ENCODE results near the gene LSMEM2.
A peak's percentile ranks its signal among the peaks of the same experiment; 100 is the strongest.
"Not testable (repeated sequence)": the region's sequence is repeated elsewhere in the genome, so short reads cannot be mapped to it uniquely, and the experiment has no call there.

LSMEM2 gene

GRCh38 chr3:50246517-50246954 is 32.4 kb upstream of the LSMEM2 start:
- no peak for DNase-seq

- DNase-seq, result no peak
Measured at GRCh38 chr3:50248387-50248786, 30.5 kb upstream of the LSMEM2 start.

DNA sequence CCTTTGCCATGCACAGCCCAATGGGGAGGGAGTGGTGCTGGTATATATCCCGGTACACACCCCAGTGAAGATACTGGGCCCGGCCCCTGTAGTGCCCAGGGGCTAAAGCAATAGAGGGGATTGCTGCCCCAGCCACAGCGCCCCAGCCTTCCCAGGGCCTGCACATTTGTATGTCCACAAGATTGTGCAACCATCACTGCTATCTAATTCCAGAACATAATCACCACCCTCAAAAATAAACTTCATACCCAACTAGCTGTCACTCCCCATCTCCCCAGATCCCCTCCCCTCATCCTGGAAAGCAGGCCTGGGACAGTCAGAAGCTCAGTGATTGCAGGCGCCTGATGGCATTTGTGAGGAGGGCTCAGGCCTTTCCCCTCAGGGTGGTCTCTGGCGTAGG is 29.4 kb upstream of the LSMEM2 start:
- no peak for DNase-seq

- DNase-seq, result no peak
Measured at GRCh38 chr3:50250514-50250913, 28.4 kb upstream of the LSMEM2 start.

DNA sequence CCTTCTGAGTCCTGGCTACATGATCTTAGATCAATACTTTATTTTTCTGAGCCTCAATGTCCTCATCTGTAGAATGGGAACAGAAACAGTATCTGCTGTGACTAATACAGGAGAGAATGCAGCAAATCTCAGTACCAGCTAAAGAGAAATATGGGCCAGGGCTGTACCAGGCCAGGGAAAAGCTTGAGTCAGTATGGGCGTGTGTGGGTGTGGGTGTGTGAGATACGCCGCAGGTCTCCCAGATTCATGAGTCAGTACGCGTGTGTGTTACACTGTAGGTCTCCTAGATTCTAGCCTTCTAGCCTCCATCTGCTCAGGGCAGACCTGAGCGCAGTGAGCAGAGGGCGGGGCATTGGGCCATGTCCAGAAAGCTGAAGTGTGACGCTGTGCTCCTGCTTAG is 27.7 kb upstream of the LSMEM2 start:
- DNase-seq, result no peak

DNA sequence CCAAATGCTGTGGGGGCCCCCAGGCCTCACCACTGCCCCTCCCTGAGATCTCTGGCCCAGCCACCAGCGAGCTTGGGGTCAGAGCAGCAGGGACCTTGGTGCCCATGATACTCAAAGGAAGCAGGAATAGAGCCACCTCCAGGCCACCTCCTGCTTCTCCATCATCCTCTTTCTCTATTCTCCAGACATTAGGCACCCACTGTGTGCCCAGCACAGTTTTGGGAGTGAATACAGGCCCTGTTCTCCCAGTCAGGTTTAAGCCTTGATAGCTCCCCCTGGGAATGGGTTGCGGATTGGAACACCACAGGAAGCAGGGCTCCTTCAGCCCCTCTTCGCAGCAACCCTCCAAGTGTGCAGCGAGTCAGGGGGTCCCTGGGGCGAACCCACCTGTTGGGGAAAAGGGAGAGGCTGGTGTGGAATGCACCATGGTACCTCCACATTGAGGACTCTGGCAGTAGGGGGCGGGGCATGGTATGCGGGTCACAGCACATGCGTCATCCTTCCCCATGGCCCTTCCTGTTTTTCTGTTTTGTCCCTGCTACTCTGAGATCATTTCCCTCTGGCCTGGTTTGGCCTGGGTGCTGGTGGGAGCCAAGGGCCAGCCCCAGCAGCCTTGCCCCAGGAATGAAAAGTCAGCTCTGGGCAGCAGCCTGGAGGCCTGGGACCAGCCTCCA is 24.2 kb upstream of the LSMEM2 start:
- DNase-seq, result peak; percentile 26

DNA sequence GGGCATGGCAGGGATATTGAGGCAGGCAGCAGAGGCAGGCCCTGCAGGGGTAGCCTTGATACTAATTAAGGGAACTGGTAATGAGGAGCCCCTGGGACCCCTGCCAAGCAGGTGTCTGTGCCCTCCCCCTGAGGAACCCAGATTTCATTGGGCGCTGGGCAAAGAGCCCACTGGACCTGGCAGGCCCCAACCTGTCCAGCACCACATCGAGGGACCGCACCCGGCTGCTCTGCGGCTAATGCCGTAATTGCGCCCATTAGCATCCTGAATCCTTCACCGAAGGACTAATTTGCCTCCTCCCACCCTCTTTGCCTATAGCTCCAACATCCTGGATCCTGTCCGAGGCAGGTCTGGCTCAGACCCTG is 23.7 kb upstream of the LSMEM2 start:
- DNase-seq, result peak; percentile 83

DNA sequence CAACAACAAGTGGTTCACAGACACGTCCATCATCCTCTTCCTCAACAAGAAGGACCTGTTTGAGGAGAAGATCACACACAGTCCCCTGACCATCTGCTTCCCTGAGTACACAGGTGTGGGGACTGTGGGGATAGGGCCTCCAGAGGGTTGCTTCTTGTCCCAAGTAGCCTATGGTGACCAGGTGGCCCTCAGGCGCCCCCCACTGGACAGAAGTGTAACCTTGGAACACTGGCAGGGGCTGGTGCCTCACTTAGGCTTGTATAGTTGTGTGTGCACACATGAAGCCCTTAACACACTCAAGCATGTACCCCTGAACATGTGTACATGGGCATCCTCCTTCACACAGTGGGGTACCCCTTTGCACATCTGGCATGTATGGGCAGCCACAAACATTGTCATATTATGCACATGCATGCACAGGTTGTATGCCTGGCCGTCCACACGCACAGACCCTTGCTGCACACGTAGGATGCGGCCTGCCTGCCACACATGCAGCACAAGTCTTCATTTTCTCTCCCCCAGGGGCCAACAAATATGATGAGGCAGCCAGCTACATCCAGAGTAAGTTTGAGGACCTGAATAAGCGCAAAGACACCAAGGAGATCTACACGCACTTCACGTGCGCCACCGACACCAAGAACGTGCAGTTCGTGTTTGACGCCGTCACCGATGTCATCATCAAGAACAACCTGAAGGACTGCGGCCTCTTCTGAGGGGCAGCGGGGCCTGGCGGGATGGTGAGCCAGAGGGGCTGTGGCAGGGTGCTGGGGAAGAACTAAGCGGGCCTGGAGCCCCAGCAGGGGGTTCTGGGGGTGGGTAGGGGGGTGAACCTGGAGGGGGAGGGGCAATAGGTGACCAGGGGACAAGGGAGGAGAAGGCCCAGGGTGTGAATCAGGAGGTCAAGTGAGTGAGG is 21.7 kb upstream of the LSMEM2 start:
- DNase-seq, result peak; percentile 39

DNA sequence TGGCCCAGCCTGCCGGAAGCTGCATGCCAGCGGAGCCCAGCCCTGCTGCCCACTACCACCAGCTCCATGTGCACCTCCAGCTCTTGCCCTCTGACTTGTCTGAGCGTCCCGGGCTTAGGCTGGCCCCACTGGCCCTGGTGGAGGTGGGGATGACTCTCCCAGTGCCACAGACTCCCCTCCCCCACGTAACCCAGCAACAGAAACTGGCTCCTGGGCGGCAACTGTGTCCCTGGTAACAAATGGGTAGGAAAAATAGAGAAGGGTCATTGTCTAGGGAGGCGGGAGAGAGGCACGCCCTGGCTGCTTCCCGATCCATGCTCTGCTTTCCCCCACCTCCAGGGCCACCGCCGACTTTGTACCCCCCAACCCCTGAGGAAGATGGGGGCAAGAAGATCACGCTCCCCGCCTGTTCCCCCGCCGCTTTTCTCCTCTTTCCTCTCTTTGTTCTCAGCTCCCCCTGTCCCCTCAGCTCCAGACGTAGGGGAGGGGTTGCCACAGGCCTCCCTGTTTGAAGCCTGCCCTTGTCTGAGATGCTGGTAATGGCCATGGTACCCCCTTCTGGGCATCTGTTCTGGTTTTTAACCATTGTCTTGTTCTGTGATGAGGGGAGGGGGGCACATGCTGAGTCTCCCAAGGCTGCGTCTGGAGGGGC is 20.7 kb upstream of the LSMEM2 start:
- peak; percentile 36 for DNase-seq

- DNase-seq, result no peak
Measured at GRCh38 chr3:50258979-50259378, 19.9 kb upstream of the LSMEM2 start.

GRCh38 chr3:50259432-50260026 is 19.4 kb upstream of the LSMEM2 start:
- DNase-seq, result no peak

- DNase-seq, result peak; percentile 69
Measured at GRCh38 chr3:50260027-50260941, 18.6 kb upstream of the LSMEM2 start.

GRCh38 chr3:50260942-50261441 is 17.9 kb upstream of the LSMEM2 start:
- no peak for DNase-seq

DNA sequence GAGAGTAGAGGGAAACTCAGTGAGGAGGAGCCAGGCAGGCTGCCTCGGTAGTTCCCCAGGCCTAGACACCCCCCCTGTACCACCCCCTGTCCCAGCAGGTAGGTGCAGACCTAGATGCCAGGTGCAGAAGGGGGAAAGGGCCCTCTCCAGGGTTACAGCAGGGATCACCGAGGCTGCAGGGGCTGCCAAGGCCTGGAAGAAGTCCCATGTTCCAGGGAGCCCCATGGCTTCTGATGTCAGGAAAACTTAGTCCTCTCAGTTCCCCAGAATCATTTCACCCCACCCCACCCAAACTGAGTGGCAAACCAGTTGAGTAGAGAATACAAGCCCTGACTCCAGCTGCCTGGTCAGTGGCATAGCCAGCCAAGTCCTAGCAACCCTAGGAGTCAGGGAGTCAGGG is 17.4 kb upstream of the LSMEM2 start:
- DNase-seq, result no peak

- not testable (repeated sequence) for DNase-seq
Measured at GRCh38 chr3:50262200-50262599, 16.7 kb upstream of the LSMEM2 start.

- DNase-seq, result no peak
Measured at GRCh38 chr3:50262778-50263177, 16.1 kb upstream of the LSMEM2 start.

- DNase-seq, result no peak
Measured at GRCh38 chr3:50263478-50264382, 15.2 kb upstream of the LSMEM2 start.

GRCh38 chr3:50264383-50264963 is 14.4 kb upstream of the LSMEM2 start:
- peak; percentile 9 for DNase-seq

DNA sequence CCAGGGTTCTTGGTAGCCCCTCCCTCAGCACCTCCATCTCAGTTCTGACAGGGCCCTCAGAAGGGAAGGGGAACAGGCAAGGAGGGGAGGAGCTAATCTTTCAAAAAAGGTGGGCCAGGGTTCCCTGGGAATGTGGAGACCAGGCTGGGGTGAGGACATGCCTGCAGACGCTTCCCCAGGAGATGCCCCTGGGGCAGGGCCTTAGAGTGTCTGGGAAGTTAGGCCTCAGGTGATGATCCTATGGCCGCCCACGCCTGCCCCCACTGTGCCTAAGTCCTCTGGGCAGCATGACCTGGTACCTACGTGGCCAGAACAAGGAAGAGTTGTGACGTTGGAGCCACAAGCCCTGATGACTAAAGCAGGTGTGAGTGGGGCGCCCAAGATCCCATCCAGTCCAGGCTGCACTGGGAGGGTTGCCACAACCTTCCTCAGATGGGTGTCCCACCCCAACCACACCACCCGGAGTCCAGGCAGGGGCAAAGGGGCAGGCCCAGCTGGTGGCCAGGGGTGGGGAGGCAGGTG is 13.9 kb upstream of the LSMEM2 start:
- DNase-seq, result no peak

- no peak for DNase-seq
Measured at GRCh38 chr3:50265571-50265970, 13.3 kb upstream of the LSMEM2 start.

Measured in COR-L47 (cell line).